ENCODE results near the gene SLC6A9. TPM values are rescaled to one million over a fixed set of nuclear protein-coding genes. Genes with fewer than 3 reads are reported as not detected.

The SLC6A9 gene
- total and polyA plus RNA-seq, 2 of the 8 experiments (the other 6 are each of a cell fraction or from before 2014, with no cell fraction given) = 20.2 to 24.2 TPM

DNA sequence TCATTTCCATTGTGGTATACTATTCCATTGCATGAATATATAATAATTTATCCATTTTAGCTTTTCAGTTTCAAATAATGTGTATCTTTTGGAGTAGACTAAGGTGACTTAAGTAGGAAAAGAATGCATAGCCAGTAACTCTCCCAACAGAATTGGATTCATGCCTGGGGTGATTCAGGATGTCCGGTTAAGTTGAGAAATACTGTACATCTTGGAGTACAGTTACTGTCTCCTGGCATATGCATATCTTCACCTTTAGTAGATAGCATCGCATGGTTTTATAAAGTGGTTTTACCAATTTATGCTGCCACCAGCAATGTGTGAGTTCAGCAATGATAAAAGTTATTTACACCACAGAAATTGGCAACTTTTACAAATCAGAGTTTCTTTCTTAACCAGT lies 18.6 kb upstream of the SLC6A9 start:
- Histone ChIP-seq H2BK20ac (ENCODE audit: low read length) (no peak overlapping the region), H3K4me1 (replicated peaks in 1 of 4; ENCODE audit: control insufficient read depth in 3 of 4, insufficient read depth in 4 of 4, low read length in 3 of 4) (peaks cover 0 to 3% (median under 1%) of the 10 kb centered on the region in 4 experiments; a peak in 1 of 7 replicates), H2AFZ (ENCODE audit: low read length) (no peak overlapping the region), H3K27me3 (replicated peaks in 1 of 4; ENCODE audit: control insufficient read depth in 3 of 4, extremely low read depth in 1 of 4, insufficient read depth in 3 of 4, low read length in 3 of 4) (peaks cover 0 to 5% (median 0%) of the 10 kb centered on the region in 4 experiments; a peak in 3 of 7 replicates), H4K5ac (ENCODE audit: insufficient read length, low read depth, low read length) (no peak overlapping the region), H3K23ac (ENCODE audit: insufficient read length) (no peak overlapping the region), H2BK120ac (replicated peaks; ENCODE audit: low read depth, low read length) (no peak overlapping the region), H3K36me3 (ENCODE audit: control insufficient read depth in 2 of 4, insufficient read depth in 4 of 4, low read length in 3 of 4) (no peaks in the 10 kb centered on the region), H3K9ac (replicated peaks in 1 of 4; ENCODE audit: extremely low read depth in 1 of 4, low read depth in 3 of 4, low read length in 3 of 4) (no peak overlapping the region), H3K56ac (replicated peaks; ENCODE audit: insufficient read length, low read depth, low read length) (no peak overlapping the region), H3K14ac (ENCODE audit: insufficient read length) (no peak overlapping the region), H2AK5ac (ENCODE audit: low read depth, low read length) (no peak overlapping the region), H3K27ac (ENCODE audit: low read depth, low read length) (no peak overlapping the region), H3K23me2 (ENCODE audit: low read depth, low read length) (no peaks in the 10 kb centered on the region), H3K4me2 (ENCODE audit: insufficient read depth in 1 of 2, low read depth in 2 of 2, low read length in 2 of 2) (no peak overlapping the region), H3K4ac (replicated peaks; ENCODE audit: insufficient read length, low read depth, low read length) (no peak overlapping the region), H4K91ac (replicated peaks; ENCODE audit: insufficient read length, low read length) (no peak overlapping the region), H3K4me3 (ENCODE audit: extremely low read depth in 1 of 4, insufficient read depth in 2 of 4, low read depth in 3 of 4, low read length in 4 of 4) (no peak overlapping the region), H3K79me2 (ENCODE audit: control insufficient read depth in 1 of 2, insufficient read depth in 2 of 2, low read length in 2 of 2) (no peaks in the 10 kb centered on the region), H4K8ac (ENCODE audit: extremely low read depth, insufficient read depth, low read length) (no peak overlapping the region), H2BK5ac (ENCODE audit: low read depth, low read length) (no peak overlapping the region), H3K9me3 (ENCODE audit: insufficient read depth in 2 of 2, low read depth in 1 of 2, low read length in 1 of 2) (no peaks in the 10 kb centered on the region), H2BK12ac (ENCODE audit: low read depth, low read length) (no peak overlapping the region), H2BK15ac (ENCODE audit: low read length) (no peak overlapping the region), H3K18ac (ENCODE audit: extremely low read depth, low read length) (no peak overlapping the region), H3K79me1 (ENCODE audit: low read depth, low read length) (no peaks in the 10 kb centered on the region), H4K20me1 (replicated peaks in 1 of 2; ENCODE audit: control insufficient read depth in 1 of 2, insufficient read depth in 2 of 2, low read length in 2 of 2) (no peaks in the 10 kb centered on the region)
- ChIA-PET CTCF (ENCODE audit: partially characterized antibody) (interaction anchor here (1.0 to 16.4 kb wide), 9 partner anchors 15 to 247 kb away, joined by 3 to 478 read pairs (median 3); partner anchors contain the start of genes CCDC24 and SLC6A9), POLR2A (ENCODE audit: partially characterized antibody) (interaction anchor here (0.6 to 4.0 kb wide), 6 partner anchors 18 to 75 kb away, joined by 3 to 12 read pairs (median 3); partner anchors contain the start of gene SLC6A9)
- DNase-seq (ENCODE audit: low read depth in 1 of 2, low spot score in 2 of 2) (no peak), FAIRE-seq (no peak)
- WGBS, 2 experiments (ENCODE audit: extremely low coverage in 1 of 2, insufficient coverage in 1 of 2, insufficient read length in 1 of 2, insufficient replicate concordance in 2 of 2, low coverage in 1 of 2, low lambda C conversion rate in 2 of 2, missing lambda C conversion rate in 1 of 2) = 48% methylated on average over 2 of the region's 2 CpGs; no CpG with 5 or more reads in 1 of the 2 experiments
- no peak for TF ChIP-seq GABPA (IDR thresholded peaks at IDR 0.05; ENCODE audit: borderline replicate concordance, insufficient read depth, low read length)
- no peak for TF ChIP-seq MAFK (IDR thresholded peaks at IDR 0.05; ENCODE audit: low read depth, low read length)
- TF ChIP-seq, protein P1, sequence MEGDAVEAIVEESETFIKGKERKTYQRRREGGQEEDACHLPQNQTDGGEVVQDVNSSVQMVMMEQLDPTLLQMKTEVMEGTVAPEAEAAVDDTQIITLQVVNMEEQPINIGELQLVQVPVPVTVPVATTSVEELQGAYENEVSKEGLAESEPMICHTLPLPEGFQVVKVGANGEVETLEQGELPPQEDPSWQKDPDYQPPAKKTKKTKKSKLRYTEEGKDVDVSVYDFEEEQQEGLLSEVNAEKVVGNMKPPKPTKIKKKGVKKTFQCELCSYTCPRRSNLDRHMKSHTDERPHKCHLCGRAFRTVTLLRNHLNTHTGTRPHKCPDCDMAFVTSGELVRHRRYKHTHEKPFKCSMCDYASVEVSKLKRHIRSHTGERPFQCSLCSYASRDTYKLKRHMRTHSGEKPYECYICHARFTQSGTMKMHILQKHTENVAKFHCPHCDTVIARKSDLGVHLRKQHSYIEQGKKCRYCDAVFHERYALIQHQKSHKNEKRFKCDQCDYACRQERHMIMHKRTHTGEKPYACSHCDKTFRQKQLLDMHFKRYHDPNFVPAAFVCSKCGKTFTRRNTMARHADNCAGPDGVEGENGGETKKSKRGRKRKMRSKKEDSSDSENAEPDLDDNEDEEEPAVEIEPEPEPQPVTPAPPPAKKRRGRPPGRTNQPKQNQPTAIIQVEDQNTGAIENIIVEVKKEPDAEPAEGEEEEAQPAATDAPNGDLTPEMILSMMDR (IDR thresholded peaks at IDR 0.05; ENCODE audit: control extremely low read depth in 1 of 3, insufficient read depth in 1 of 3, low read depth in 1 of 3, low read length in 3 of 3) = no peak
- TF ChIP-seq SUZ12 (IDR thresholded peaks at IDR 0.05; ENCODE audit: low read length) = no peak
- TF ChIP-seq KDM5A (IDR thresholded peaks at IDR 0.05; ENCODE audit: low read length) = no peak
- TF ChIP-seq SIRT6 (IDR thresholded peaks at IDR 0.05; ENCODE audit: low read length) = no peak
- no peak for TF ChIP-seq CEBPB (IDR thresholded peaks at IDR 0.05; ENCODE audit: low read depth, low read length)
- no peak for TF ChIP-seq TBP (IDR thresholded peaks at IDR 0.05; ENCODE audit: low read depth, low read length)

Measured in H1 (cell line).